Measurements from ENCODE around the gene FOXK2.

The FOXK2 gene

DNA sequence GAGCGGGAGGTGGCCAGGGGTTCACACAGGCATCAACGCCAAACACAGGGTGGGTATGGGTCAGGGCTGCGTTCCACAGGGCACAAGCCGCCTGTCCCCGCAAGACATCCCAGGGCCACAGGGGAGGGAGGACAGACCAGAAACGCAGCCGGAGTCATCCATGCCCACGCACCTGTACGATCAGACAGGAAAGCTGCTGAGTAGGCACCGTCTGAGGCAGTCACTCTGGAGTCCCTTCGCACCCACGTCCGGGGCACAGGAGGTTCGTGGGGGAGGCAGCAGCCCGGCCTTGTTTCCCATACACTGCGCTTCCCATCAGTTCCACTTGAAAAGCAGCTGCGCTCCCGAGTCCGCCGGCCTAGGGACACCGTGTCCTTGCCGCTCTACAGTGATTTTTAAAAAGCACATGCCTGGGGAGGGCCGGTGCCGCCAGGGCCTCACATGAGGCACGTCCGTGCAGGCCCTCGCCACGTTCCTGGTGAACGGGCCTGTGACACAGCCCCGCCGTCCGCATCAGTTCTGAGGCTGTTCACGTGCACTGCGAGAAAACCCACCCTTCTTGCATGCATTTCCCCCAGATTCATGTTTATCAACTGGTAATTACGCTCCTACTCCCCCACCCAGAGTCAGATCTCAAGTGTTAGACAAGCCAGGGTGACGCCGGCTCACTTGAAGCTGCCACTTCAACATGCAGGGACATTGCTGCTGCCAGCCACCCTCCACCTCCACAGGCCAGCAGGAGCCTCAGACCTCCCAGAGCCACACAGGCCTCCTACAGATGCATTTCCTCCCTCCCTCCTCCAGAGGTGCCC, 94.0 kb downstream of the FOXK2 start:
- no peak for DNase-seq

DNA sequence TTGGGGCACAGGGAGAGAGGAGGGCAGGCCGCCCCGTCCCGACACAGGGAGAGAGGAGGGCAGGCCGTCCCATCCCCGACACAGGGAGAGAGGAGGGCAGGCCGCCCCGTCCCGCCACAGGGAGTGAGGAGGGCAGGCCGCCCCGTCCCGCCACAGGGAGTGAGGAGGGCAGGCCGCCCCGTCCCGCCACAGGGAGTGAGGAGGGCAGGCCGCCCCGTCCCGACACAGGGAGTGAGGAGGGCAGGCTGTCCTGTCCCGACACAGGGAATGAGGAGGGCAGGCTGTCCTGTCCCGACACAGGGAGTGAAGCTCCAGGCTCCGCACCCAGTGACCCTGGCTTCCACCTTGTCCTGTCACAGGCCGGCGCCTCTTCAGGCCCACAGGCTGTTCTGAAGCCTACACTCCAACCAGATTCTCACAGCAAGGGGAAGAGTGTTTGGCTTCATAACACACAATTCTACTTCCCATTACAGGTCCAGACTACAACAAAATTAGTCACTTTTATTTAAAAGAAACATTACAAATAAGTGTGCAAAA, 94.6 kb downstream of the FOXK2 start:
- DNase-seq = no peak

DNA sequence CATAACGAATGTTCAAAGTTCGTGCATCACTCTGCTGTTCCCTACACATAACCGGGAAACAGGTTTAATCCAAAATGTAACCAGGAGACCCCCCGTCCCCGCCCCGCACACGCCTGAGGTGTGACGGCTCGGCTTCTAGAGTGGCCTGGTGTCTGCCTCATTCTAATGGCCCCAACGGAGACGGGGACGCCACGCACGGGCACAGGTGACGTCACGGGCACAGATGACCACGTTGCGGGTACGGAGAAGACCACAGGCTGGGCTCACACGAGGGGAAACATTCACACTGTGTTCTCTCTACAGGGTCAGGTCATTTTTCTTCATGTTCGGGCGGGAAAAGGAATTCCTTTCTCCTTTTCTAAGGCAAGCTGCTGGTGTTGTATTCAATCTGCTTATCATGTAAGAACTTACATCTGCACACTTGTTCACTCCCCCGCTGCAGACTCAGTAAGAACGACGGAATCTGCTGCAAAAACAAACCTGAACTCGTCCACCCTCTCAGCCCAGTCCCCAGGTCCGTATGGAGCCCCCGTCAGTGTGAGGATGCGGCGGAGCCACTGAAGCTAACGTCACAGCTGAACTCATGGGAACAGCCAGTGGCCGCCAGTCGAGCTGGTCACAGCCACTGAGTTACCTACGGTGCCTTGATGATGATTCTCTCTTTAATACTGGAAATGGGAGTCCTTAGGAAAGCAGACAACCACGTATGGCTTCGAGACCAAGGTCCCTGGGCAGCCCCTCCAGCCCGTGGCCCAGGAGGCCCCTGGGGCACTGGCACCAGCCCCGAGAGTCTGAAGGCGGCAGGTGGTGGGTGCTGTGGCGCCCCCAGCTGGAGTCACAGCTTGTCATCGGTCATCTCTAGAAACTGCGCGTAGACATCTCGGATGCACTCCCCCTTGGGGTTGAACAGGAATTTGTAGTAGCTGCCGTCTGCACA, 95.8 kb downstream of the FOXK2 start:
- no peak for DNase-seq

DNA sequence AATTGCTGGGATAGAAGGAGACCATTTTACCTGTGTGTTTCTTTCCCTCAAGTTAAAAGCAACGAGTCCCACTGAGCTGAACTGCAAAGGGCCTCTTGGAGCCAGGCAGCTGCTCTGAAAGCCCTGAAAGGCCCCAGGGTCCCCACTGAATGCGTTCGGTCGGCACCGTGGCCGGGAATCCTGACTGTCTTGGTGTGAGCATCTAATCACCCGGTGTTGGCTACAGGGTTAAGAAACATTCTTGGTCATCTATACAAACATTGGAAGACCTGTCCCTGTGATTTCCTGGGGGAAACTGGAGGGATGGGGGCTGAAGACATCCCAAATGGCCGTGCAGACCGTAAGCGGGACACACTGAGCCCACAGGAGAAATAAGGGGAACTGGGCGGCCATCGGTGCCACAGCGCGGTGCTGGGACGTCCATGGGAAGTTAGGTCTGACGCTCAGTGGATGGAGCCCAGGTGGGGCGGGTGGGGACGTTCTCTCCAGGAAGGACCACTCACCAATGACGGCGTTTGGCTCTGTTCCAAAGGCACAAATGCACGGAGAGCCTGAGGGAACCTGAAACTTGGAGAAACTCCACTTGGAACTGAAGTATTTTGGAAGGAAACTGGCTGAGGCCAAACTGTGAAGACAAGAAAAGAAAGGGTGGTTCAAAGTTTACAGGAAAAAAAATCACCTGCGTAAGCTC, 96.6 kb downstream of the FOXK2 start:
- no peak for DNase-seq

DNA sequence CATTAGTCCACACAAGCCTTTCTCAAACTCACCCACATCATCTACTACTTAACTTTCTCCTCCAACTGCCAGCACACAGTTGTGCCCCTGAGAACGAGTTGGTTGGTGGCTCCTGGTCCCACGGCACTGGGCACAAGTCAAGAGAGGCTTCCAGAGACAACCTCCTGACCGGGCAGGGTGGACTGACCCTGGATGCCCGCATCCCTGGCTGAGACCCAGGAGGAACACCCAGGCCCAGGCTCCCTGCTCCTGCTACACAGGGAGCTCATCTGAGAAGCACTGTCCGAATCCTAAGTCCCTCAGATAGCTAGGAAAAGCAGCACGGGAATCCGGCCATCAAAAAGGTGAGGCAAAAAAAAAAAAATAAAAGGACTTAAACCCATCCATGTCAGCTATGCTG, 99.7 kb downstream of the FOXK2 start:
- no peak for DNase-seq

DNA sequence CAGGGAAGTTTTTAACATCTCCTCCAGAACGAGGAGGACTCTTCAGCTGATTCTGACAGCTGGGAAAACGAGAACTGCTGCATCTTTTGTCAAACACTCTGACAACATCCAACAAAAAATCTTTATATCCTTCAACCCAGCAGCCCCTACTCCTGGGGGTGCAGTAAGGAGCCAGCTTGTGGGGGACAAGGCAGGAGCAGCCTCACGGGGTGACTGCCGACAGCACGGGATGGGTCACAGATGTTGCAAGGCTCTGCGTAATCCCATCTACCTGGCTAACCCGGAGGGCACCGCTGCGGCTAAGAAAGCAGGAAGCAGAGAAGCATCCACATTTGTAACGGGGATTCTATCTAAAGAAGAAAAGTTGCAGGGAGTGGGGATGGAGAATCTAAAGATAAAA, 100.1 kb downstream of the FOXK2 start:
- DNase-seq = no peak

DNA sequence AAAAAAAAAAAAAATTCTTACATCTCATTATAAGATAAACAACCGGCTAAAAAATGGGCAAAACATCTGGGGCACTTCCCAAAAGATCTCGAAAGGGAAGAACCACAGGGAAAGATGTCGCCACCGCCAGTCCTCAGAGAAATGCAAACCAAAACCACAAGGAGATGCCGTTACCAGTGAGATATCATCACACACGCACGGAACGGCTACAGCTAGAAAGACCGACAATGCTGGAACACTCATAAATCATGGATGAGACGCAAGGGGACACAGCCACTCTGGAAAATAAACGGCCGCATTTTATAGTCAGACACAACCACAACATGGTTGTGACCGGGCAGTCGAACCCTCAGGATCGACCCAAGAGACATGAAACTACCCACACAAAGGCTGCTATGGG, 104.2 kb downstream of the FOXK2 start:
- DNase-seq = no peak

DNA sequence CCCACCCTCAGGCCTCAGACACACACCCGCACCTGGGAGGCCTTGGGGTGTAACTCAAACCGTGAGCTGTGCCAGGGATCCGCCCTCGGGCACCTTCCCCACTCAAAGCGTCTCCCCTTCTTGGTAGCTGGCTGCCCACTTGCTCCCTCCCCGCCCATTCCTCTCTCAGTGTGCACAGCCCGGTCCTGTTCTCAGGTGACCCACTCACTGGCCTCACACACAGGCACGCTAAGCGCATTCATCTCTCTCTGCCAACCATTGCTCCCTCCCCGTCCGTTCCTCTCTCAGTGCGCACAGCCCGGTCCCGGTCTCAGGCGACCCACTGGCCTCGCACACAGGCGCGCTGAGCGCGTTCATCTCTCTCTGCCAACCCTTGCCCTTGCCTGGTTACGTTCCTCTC, 107.9 kb downstream of the FOXK2 start:
- no peak for DNase-seq

DNA sequence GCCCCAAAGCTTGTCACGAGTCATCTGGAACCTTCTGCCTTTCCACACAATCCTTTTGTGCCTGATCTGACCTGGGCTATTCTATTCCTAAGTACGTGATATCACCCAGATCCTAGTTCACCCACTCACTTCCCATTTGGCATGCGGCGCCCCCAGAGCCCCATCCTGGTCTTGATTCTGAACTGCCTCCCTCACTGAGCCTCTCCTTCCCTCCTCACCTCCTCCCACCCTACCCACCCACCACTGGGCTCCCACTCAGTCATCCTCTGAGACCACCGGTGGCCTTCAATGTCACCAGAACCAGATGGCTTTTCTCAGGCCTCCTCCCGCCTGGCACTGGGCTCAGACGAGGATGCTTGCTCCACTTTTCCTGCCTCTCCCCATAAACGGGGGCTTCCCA, 110.2 kb downstream of the FOXK2 start:
- no peak for DNase-seq

DNA sequence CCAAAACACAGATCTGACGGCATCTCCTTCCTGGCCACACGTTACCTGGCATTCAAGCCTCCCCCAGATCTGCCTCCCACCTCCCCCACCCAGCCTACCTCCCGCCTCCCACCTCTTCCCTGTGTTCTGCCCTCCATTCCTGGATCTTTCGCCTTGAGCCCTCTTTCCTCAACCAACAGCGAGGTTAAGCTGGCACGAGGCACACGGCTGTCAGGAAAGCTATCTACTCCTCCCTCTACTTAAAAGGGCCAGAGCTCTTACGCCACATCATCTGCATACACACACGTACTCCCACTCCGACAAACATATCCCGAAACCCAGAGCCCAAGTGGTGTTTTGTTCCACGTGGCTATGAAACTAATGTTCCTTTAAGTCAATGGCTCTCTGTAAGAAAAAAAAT, 110.7 kb downstream of the FOXK2 start:
- DNase-seq = no peak

DNA sequence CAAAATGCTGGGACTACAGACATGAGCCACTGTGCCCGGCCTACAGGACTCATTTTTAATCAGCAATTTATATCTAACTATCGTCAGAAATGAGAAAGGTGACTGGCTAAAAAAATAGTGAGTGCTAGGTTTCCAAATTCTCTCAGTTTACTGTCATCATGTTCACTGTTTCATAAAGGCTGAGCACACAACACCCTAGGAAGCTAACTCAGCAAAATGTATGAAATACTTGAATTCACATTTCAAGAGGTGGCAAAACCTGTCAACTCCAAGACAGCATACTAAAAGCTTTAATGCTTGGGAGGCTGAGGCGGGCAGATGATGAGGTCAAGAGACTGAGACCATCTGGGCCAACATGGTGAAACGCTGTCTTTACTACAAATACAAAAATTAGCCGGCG, 112.0 kb downstream of the FOXK2 start:
- no peak for DNase-seq

DNA sequence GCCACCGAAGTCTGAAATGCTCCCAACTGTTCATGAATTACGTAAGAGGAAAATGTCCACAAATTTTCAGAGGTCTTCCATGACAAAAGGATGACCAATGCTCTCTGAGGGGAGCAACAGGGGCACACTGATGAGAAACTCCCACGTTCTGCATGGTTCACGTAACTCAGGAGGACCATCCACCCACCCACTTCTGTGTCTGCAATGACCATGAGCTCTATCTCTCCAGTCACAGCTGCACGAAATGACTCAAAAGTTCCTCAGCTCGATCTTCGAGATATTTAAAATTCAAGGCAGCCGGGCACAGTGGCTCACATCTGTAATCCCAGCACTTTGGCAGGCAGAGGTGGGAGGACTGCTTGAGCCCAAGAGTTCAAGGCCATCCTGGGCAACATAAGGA, 112.9 kb downstream of the FOXK2 start:
- DNase-seq = no peak

DNA sequence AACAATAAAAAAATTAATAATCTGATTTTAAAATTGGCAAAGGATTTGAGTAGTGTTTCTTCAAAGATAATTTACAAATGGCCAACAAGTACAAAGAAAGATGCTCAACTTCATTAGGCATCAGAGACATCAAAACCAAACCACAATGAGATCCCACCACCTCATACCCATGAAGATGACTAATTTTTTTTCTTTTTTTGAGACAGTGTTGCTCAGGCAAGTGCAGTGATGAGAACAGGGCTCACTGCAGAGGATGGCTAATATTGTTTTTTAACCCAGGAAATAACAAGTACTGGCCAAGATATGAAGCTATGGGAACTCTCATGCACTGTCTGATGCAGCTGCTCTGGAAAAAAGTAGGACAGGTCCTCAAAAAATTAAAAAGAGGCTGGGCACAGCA, 113.8 kb downstream of the FOXK2 start:
- no peak for DNase-seq

DNA sequence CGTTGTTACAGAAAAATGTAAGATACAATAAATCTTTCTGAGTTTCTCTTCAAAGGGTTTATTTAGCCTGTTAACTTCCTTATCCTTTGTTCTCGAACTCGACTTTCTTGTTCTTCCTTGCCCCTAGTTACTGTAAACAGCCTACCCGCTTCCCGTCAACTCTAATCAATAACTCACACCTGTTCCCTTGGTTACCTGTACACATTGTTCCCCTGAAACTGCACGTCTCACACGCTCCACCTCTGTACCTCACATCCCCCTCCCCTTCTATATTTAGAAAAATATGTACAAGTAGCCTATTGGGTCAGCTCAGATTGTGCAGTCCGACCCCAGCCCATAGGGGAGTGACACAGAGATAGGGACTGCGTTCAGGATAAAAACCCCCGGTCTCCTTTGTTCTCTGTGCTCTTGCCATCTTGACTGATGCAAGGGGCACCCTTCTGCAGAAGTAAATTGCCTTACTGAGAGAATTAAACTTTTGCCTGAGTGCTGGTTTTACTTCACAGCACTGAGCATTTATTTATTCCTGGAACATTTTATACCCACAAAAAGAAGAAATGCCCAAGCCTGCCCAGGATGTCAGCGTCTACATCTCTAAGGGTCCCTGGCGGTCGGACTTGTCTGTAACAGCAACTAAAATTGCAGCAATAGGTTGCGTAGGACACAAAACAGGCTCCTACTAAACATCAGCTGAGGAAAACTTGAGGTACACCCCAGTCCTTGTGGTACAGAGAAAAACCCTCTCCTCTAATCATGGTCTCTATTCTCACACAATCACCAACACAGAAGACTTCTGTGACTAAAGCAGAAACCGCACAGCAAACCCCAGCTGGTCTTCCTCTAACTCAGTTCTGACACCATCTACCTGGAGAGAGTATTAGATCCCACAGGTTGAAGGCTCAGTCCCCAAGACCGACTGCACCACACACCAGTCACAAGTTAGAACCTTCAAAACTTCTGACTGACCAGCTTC, 117.4 kb downstream of the FOXK2 start:
- DNase-seq = no peak

DNA sequence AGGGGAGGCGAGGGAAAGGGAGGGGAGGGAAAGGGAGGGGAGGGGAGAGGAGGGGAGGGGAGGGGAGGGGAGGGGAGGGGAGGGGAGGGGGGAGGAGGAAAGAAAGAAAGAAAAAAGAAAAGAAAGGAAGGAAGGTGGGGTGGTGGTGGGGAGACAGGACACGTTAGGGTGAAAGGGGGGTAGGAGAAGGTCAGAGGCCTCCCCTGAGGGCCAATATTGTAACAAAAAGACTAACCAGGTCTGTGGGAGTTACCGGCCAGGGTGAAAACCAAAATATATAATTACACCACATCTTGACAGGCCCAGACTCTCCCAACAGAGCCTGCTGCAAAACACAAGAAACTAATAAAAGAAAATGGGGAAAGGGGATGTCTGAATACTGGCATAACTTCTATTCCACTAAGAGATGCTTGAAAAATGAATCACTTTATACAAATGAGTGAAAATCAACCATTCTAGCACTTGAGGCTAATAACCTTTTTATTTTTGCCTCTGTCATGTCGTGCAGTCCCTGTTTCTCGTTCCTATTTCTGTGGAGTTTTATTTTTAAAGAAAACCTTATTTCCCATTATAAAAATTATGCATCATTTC, 118.7 kb downstream of the FOXK2 start:
- no peak for DNase-seq

DNA sequence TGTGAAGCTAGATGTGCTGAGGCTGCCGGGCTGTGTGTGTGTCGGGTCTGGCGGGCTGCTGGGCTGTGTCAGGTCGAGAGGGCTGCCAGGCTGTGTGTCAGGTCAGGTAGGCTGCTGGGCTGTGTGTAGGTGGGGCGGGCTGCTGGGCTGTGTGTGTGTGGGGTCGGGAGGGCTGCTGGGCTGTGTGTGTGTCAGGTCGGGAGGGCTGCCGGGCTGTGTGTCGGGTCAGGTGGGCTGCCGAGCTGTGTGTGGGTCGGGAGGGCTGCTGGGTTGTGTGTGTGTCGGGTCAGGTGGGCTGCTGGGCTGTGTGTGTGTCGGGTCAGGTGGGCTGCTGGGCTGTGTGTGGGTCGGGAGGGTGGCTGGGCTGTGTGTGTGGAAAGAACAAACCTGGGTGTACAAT, 120.1 kb downstream of the FOXK2 start:
- DNase-seq = no peak

DNA sequence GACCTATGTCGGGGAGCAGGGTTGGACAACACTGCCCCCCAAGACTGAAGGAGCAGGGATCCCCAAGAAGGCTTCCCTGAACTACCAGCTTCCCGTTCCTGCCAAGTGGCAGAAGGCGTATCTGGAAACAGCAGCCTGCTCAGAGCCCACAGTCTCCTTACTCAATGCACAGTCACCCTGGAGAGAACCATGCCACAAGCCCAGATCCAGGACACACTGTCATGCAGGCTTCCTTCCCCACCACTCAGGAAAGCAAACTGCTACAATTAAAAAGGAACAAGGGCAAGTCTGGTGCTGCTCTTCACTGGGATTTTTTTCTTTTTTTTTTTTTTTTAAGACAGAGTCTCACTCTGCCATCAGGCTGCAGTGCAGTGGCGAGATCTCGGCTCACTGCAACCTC, 120.5 kb downstream of the FOXK2 start:
- DNase-seq = no peak

DNA sequence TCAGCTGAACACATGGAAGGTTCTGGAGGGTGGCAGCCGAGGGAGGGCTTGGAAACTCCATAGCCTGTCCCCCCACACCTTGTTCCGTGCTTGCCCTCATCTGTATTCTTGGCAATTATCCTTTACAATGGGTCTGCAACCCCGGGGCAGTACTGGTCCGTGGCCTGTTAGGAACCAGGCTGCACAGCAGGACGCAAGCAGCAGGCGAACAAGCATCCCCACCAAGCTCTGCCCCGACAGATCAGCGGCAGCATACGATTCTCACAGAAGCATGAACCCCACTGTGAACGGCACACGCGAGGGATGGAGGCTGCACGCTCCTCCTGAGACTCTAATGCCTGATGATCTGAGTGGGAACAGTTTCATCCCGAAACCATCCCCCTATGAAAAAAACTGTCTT, 122.5 kb downstream of the FOXK2 start:
- no peak for DNase-seq

DNA sequence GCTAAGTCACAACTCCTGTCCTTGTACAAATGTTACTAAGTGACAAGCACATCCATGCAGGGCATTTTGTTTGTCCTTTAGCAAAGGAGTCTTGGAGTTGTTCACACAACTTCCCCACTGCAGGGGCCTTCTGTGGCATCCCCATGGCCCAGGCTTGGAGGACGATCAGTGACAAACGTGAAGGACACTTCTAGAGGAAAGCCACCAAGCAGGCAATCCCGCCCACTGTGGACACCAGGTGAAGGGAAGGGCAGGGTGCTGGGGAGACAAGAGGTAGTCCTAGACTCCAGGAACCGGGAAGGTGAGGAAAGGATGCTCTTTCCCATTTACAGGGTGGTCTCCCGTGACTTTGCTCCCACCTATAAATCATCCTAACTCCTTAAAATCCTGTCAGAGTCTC, 124.6 kb downstream of the FOXK2 start:
- DNase-seq = no peak

DNA sequence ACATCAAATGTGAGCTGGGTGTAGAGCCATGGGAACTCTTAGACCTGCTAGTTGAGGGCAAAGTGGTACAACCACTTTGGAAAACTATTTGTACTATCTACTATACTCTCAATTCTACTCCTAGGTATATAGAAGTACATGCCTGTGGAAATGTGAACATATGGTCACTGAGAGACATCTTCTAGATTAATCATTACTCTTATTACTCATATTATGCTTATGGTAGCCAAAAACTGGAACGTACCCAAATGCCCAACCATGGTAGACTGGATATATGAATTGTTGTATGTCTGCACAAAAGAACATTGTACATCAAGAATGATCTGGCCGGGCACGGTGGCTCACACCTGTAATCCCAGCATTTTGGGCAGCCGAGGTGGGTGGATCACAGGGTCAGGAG, 126.0 kb downstream of the FOXK2 start:
- DNase-seq = no peak

DNA sequence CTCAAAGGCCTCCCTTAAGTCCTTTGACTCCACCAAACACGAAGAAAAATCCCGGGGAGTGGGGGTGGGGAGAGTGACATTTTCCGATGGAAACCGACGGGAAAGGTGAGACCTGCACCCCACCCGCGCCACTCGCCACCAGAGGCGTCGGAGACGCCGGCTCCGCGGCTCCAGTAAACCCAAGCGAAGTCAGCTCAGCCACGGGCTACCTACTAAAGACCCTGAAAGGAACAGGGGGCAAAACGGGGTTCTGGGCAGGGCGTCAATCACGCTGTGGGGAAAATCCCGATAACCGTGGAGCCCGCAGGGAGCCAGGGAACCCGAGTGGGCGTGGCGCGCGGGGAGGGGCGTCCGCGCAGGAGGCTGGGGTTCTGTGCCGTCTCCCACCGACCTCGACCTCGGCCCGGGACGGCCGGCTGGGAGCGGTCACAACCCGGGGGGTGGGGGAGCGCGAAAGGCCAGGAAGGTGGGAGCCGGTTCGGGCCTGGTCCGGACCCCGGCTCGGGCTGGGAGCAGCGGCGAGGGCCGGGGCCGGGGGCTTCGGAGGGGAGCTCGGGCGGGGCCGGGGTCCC, 128.1 kb downstream of the FOXK2 start:
- no peak for DNase-seq
